HG03103 (cell line): ENCODE measurements around the gene PARPBP.
"Not testable (repeated sequence)": the region's sequence is repeated elsewhere in the genome, so short reads cannot be mapped to it uniquely, and the experiment has no call there.

Experiments
- ATAC-seq: cut with Tn5 transposase; IDR thresholded peaks from one replicate; pipeline ENCODE4 v1.9.1; 2021; ENCODE audit warnings: low read depth; ENCODE audit not compliant: unreplicated experiment

PARPBP gene

GRCh38 chr12:102234599-102234998 lies 114.6 kb downstream of the PARPBP start:
- ATAC-seq = no peak

- ATAC-seq = not testable (repeated sequence)
These were observed 120.9 kb downstream of the PARPBP start for GRCh38 chr12:102240859-102241258.
